Activated CD4-positive, alpha-beta T cell treated with anti-CD3 and anti-CD28 coated beads for 36 hours (primary cell): ENCODE data around the gene MEI1. TPM values are rescaled to one million over a fixed set of nuclear protein-coding genes. Genes with fewer than 3 reads are reported as not detected.
A peak's percentile ranks its signal among the peaks of the same experiment; 100 is the strongest.

Source experiments
- ATAC-seq: fragments of 200-7000 bp; cut with Tn5 transposase; one replicate; pipeline ENCODE4 v1.10.0; 2021; ENCODE audit warnings: mild to moderate bottlenecking, moderate library complexity
- CTCF ChIA-PET: fragments of 350-600 bp; sonication (Branson Sonifier 250); formaldehyde crosslinking; loops from one replicate; lab custom pipeline; 2021; ENCODE audit warnings: antibody characterized with exemption; lab: Charles Lee
- POLR2A ChIA-PET: fragments of 350-600 bp; sonication (Branson Sonifier 250); formaldehyde crosslinking; loops from one replicate; lab custom pipeline; 2021; ENCODE audit warnings: antibody characterized with exemption, inconsistent platforms; lab: Charles Lee
- DNase-seq: peaks from one replicate; pipeline ENCODE4 v3.0.0-alpha.2; 2020
- H3K27ac Mint-ChIP-seq: one replicate; pipeline ENCODE4 v1.8.0; 2021; ENCODE audit warnings: mixed read lengths
- H3K27me3 Mint-ChIP-seq: one replicate; pipeline ENCODE4 v1.8.0; 2021; ENCODE audit warnings: mixed read lengths
- H3K36me3 Mint-ChIP-seq: one replicate; pipeline ENCODE4 v1.8.0; 2021; ENCODE audit warnings: low read depth, mixed read lengths
- H3K4me1 Mint-ChIP-seq: one replicate; pipeline ENCODE4 v1.8.0; 2021; ENCODE audit warnings: mixed read lengths
- H3K4me3 Mint-ChIP-seq: one replicate; pipeline ENCODE4 v1.8.0; 2021; ENCODE audit warnings: mild to moderate bottlenecking, moderate library complexity, mixed read lengths
- H3K9me3 Mint-ChIP-seq: one replicate; pipeline ENCODE4 v1.8.0; 2021; ENCODE audit warnings: low read depth, mixed read lengths
- intact Hi-C, 2 experiments: fragments of 100-400 bp; cut with DNase I in 1 of 2; cut with micrococcal nuclease in 1 of 2; formaldehyde crosslinking; loops; one replicate each; pipeline versions ENCODE4 v1.14.2 to v1.15.1; 2022 to 2024; cut with DNase I, micrococcal nuclease
- total RNA-seq, 2 experiments: library from RNA; stranded (reverse); gene quantifications; one replicate each; pipeline ENCODE4 v1.2.3, GENCODE V29; 2021

Gene MEI1
- total RNA-seq, 2 experiments from 2014 or later = 31.5 to 36.8 TPM

DNA sequence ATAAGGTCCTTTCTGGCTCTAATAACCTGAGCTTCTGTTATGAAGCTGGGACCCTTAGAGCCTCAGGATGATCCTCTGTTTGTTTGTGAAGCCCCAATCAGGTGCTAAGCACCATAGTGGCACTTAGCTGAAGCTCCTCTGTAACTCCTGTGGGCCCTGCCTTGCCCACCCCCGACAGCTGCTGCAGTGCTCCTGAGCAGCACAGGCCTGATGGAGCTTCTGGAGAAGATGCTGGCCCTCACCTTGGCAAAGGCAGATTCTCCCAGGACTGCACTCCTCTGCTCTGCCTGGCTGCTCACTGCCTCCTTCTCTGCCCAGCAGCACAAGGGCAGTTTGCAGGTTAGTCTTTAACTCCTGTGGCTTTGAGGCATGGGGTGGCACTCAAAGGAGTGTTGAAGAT lies 82.2 kb downstream of the MEI1 start:
- Mint-ChIP-seq H3K36me3 (peaks cover 2% of the 10 kb centered on the region), H3K27ac (peak overlapping the region; percentile 98), H3K4me1 (peaks cover 39% of the 10 kb centered on the region), H3K27me3 (no peaks in the 10 kb centered on the region), H3K9me3 (no peaks in the 10 kb centered on the region), H3K4me3 (peak overlapping the region; percentile 81)
- POLR2A ChIA-PET = interaction anchor here (0.6 to 3.5 kb wide), 10 partner anchors 9 to 268 kb away, joined by 3 to 64 read pairs (median 4); partner anchors contain the start of genes CCDC134, CENPM, DESI1 and WBP2NL
- CTCF ChIA-PET = interaction anchor here (0.6 to 5.7 kb wide), 9 partner anchors 9 to 249 kb away, joined by 3 to 63 read pairs (median 5); partner anchors contain the start of gene CCDC134
- DNase-seq (peak; percentile 28), ATAC-seq (peak; percentile 4)
- intact Hi-C loops = loop anchor here (1.0 to 5.0 kb wide), 11 partner anchors 19 to 1076 kb away; partner anchors contain the start of genes CCDC134 (in 2 of the 2), ARFGAP3 (in 1 of the 2), MEI1 (in 1 of the 2) and NAGA (in 1 of the 2)

DNA sequence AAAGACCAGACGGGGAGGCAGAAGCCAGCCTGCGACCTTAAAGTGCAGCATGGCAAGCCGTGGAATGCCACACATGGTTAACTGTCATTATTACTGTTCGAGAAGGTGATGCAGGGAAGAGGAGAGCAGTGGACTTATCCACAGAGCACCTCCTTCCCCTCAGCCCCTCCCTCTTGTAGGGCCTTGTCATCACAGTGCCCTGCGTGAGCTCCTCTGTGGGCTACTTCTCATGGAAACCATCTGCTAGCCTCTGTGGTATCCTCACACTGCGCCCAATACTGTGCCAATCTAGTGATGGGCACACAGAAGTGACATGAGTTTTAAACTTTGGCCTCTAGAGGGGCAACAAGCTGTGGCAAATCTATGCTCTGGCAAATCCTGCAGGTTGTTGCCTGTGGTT lies 83.0 kb downstream of the MEI1 start:
- H3K4me1 Mint-ChIP-seq = peaks cover 44% of the 10 kb centered on the region
- H3K9me3 Mint-ChIP-seq = no peaks in the 10 kb centered on the region
- DNase-seq (peak; percentile 58), ATAC-seq (peak; percentile 28)
- peak overlapping the region; percentile 98 for H3K27ac Mint-ChIP-seq
- no peaks in the 10 kb centered on the region for H3K27me3 Mint-ChIP-seq
- CTCF ChIA-PET = interaction anchor here (0.9 to 5.7 kb wide), 5 partner anchors 10 to 85 kb away, joined by 3 to 63 read pairs (median 6); partner anchors contain the start of gene CCDC134
- peak overlapping the region; percentile 81 for H3K4me3 Mint-ChIP-seq
- intact Hi-C loops = loop anchor here (5.0 kb wide), 4 partner anchors 75 to 1075 kb away; partner anchors contain the start of genes ARFGAP3 (in 1 of the 2), MEI1 (in 1 of the 2), NAGA (in 1 of the 2) and PHETA2 (in 1 of the 2)
- POLR2A ChIA-PET = interaction anchor here (0.5 to 3.5 kb wide), 3 partner anchors 18 to 208 kb away, joined by 4 to 64 read pairs (median 10); partner anchors contain the start of genes CCDC134 and CENPM
- H3K36me3 Mint-ChIP-seq = peaks cover 7% of the 10 kb centered on the region

DNA sequence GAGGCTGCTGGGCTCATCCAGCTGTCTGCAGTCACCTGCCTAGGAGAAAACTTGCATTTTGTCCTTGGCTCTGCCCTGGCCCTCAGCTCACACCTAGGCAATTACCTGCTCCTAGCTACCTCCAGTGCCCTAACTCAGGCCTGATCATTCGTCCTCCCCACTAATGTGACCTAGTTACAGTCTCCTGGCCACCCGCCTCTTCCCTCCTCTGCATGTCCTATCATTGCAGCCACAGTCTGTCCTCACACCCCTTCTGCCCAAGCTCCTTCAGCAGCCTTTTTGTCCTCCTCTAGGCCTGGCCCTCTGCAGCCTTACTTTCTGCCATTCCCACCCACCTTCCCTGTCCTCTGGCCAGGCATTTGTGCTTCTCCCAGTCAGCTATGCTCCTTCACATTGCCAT lies 83.4 kb downstream of the MEI1 start:
- CTCF ChIA-PET = interaction anchor here (0.9 to 5.7 kb wide), 3 partner anchors 15 to 85 kb away, joined by 3 to 63 read pairs (median 3); partner anchors contain the start of gene CCDC134
- ATAC-seq = no peak
- POLR2A ChIA-PET = interaction anchor here (0.5 to 3.5 kb wide), 2 partner anchors 17 to 208 kb away, joined by 4 to 64 read pairs; partner anchors contain the start of gene CCDC134
- DNase-seq = no peak
- Mint-ChIP-seq H3K36me3 (peaks cover 7% of the 10 kb centered on the region), H3K4me1 (peaks cover 44% of the 10 kb centered on the region), H3K9me3 (no peaks in the 10 kb centered on the region), H3K4me3 (peak overlapping the region; percentile 81), H3K27ac (peak overlapping the region; percentile 67), H3K27me3 (no peaks in the 10 kb centered on the region)
- intact Hi-C loops = loop anchor here (5.0 kb wide), 4 partner anchors 75 to 1075 kb away; partner anchors contain the start of genes ARFGAP3 (in 1 of the 2), MEI1 (in 1 of the 2), NAGA (in 1 of the 2) and PHETA2 (in 1 of the 2)

DNA sequence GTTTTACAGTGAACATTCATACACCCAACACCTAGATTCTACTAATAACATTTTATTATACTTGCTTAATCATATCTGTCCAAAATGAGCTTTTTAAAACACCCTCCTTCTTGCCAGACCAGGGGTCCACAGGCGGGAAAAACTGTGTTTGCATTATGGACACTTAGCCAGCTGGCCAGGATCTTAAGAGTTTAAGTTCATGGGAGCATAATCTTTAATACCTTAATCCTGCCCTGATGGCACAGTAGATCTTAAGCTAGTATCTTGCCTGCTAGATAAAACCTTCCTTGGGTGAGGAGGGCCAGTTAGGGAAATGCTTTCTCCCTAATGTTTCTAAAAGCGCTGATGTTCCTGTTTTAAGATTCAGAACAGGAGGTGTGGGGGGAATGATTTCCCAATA lies 88.0 kb downstream of the MEI1 start:
- no peaks in the 10 kb centered on the region for H3K9me3 Mint-ChIP-seq
- H3K27ac Mint-ChIP-seq = no peak overlapping the region
- DNase-seq = no peak
- ATAC-seq = no peak
- no peak overlapping the region for H3K4me3 Mint-ChIP-seq
- H3K36me3 Mint-ChIP-seq = peaks cover 18% of the 10 kb centered on the region
- ChIA-PET CTCF (interaction anchor here (1.0 to 1.5 kb wide), 3 partner anchors 13 to 40 kb away, joined by 3 to 7 read pairs (median 6); partner anchors contain the start of gene CCDC134), POLR2A (interaction anchor here (0.6 to 0.7 kb wide), 2 partner anchors 13 to 74 kb away, joined by 3 read pairs; no protein-coding TSS in a partner anchor)
- intact Hi-C loops = no loop called here
- no peaks in the 10 kb centered on the region for H3K27me3 Mint-ChIP-seq
- peaks cover 18% of the 10 kb centered on the region for H3K4me1 Mint-ChIP-seq

DNA sequence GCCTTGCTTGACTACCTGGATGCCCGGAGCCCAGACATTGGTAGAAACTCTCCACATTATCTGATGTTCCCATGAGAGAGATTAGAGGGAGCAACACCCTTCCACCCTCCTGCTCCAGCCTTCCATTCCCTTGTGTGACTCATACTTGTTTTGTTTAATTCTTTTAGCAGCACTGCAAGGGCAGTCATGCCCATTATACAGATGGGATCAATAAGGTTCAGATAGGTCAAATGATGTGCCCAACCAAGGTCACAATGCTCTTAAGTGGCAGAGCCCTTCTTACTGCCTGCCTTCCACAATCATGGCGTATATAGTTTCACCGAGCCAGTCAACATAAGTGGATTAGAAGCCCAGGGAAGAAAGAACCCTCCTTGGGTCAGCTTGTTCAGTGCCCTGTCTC lies 94.6 kb downstream of the MEI1 start:
- intact Hi-C loops = no loop called here
- Mint-ChIP-seq H3K36me3 (peaks cover 26% of the 10 kb centered on the region), H3K27me3 (no peaks in the 10 kb centered on the region), H3K27ac (no peak overlapping the region), H3K9me3 (no peaks in the 10 kb centered on the region), H3K4me1 (peaks cover under 1% of the 10 kb centered on the region), H3K4me3 (no peak overlapping the region)
- DNase-seq = no peak
- ChIA-PET POLR2A (no interaction called here), CTCF (interaction anchor here (7.7 kb wide), 1 partner anchor 11 kb away, joined by 63 read pairs; no protein-coding TSS in a partner anchor)
- ATAC-seq = no peak

DNA sequence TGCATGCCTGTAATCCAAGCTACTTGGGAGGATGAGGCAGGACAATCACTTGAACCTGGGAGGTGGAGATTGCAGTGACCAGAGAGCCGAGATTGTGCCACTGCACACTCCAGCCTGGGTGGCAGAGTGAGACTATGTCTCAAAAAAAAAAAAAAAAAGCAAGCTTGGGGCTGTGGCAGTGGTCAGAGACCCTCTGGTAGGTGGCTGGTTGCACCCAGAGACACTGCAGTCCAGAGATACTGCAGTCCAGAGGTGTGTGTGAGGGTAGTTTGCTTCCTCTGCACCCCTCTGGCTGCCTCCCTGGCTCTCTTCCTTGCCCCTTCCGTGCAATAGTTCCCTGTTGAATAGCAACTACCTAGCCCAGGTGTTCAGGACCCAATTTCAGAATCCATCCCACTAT lies 99.4 kb downstream of the MEI1 start:
- Mint-ChIP-seq H3K36me3 (peaks cover 19% of the 10 kb centered on the region), H3K27ac (no peak overlapping the region), H3K9me3 (no peaks in the 10 kb centered on the region), H3K4me1 (peaks cover 24% of the 10 kb centered on the region), H3K27me3 (no peaks in the 10 kb centered on the region), H3K4me3 (peak overlapping the region; percentile 91)
- ATAC-seq (no peak), DNase-seq (no peak)
- ChIA-PET POLR2A (interaction anchor here (1.3 to 2.8 kb wide), 2 partner anchors 18 to 64 kb away, joined by 6 to 64 read pairs; no protein-coding TSS in a partner anchor), CTCF (interaction anchor here (1.1 to 7.7 kb wide), 7 partner anchors 16 to 145 kb away, joined by 4 to 63 read pairs (median 6); partner anchors contain the start of genes MEI1 and TNFRSF13C)
- intact Hi-C loops = no loop called here

DNA sequence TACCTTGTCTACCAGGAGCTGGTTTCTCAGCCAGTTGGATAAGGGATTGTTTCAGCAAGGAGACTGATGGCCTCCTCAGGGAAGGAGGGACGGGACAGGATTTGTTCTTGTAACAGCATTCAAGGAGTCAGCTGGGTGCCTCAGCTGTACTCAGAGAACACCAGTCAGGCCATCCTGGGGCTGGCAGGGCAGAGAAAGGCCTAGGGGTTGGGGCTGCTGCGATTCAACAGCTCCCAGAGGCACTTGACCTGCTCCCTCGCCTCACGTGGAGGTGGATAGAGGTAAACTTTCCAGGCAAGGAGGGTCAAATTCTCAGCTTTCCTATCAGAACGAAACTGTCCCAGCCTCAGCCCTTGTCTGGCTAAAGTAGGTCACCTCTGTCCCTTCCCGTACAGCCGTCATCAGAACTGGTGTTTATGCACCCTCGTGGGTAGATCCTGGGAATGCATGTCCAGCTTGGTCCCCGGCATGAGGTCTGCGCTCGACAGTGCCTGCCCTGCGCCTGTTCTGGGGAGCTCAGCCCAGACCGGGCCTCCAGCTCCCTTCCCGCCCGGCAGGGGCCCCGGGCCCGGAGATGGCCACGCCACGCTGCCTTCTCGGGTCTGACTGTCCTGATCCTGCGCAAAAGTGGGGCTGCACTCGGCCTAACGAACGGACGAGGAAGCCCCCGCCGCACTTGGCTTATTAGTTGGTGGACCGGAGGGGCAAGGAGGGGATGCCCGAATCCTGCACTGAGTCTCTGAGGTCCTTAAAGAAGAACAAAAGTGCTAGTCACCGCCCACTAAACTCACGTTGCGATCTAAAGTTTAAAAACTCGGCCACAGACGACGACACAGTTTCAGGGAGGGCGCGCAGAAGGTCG lies 100.4 kb downstream of the MEI1 start:
- Mint-ChIP-seq H3K4me1 (peaks cover 34% of the 10 kb centered on the region), H3K36me3 (peaks cover 14% of the 10 kb centered on the region), H3K27me3 (no peaks in the 10 kb centered on the region), H3K9me3 (no peaks in the 10 kb centered on the region), H3K27ac (peak overlapping the region; percentile 96), H3K4me3 (peak overlapping the region; percentile 91)
- ATAC-seq = peak; percentile 21
- ChIA-PET POLR2A (interaction anchor here (0.5 to 2.8 kb wide), 22 partner anchors 9 to 507 kb away, joined by 3 to 64 read pairs (median 4); partner anchors contain the start of genes CENPM, MEI1, SNU13 and SREBF2), CTCF (interaction anchor here (0.8 to 7.7 kb wide), 16 partner anchors 9 to 281 kb away, joined by 3 to 63 read pairs (median 4); partner anchors contain the start of genes CENPM, MEI1 and TNFRSF13C)
- peak; percentile 42 for DNase-seq
- intact Hi-C loops = loop anchor here (1.0 to 5.0 kb wide), 10 partner anchors 18 to 271 kb away; partner anchors contain the start of genes MEI1 (in 1 of the 2), NAGA (in 1 of the 2) and SNU13 (in 1 of the 2)

DNA sequence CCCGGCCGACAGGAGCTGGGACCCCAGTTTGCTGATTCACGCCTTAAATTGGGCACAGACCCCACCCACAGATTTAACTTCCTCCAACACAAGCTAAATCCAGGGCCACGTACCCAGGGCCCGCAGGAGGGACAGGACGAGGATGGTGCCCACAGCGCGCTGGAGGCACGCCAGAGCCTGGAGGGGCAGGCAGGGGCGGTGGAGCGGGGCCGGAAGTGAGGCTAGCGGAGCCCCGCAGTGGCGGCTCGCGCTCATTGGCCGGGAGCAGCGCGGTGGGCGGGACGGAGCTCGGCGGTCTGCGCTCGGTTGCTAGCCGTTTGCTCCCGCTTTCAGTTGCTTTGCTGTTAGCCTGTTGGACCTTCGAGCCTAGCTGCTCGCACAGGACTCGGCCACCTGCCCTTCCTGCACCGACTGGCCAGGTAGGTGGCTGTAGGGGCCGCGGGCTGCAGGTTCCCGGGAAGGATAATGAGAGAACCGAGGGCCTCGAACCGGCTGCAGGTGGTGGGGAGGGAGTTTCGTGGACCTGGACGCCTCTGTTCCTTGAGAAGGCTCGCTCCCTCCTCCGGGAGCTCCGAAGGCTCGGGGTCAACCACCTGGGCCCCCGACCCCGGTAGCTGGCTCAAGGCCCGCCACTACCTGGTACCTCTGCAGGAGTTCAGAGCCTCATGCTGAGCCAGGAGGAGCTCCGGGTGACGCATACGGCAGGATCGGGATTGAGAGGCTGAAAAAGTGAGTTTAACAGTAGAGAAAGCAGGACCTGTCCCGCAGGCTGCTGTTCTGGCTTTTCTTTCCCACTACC lies 101.2 kb downstream of the MEI1 start, which contains the start of gene CCDC134:
TSS of gene CCDC134 (plus strand) at position 332 of the 799 bp plus-strand sequence. CDS start 8,212 bp downstream, outside the sequence.
- H3K4me1 Mint-ChIP-seq = peaks cover 38% of the 10 kb centered on the region
- intact Hi-C loops = loop anchor here (1.0 to 5.0 kb wide), 10 partner anchors 19 to 270 kb away; partner anchors contain the start of genes MEI1 (in 1 of the 2), NAGA (in 1 of the 2) and SNU13 (in 1 of the 2)
- POLR2A ChIA-PET = interaction anchor here (0.6 to 2.8 kb wide), 21 partner anchors 8 to 815 kb away, joined by 3 to 64 read pairs (median 4); partner anchors contain the start of genes CENPM, MEI1, SNU13 and SREBF2

DNA sequence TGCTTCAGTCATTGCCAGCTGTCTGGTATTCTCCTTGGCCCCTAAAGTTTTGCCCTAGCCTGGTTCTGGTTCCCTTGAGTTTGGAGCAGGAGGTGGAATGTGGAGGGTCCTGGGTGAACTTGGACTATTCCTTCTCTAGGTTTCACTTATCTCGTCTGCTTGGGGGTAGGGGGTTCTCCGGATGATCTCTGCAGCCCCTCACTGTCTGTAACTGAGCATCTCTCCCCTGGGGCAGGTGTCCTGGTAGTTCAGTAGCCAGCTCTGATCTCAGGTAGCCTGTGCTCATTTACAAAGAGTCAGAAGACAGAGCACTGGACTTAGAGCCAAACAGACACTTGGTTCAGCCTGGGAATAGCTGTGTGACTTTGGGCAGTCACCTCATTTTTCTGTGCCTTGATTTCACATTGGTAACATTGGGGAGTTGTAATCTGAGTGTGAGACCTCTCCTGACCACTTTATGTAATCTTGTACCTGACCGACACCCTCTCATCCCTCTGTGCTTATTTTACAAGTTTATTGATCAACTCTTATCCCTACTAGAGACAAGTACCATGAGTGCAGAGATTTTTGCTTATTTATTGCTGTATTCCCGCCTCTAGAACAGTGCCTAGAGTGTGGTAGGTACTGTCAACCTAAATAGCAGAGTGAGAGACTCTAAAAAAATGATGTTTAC lies 102.0 kb downstream of the MEI1 start:
- Mint-ChIP-seq H3K27me3 (no peaks in the 10 kb centered on the region), H3K4me1 (peaks cover 38% of the 10 kb centered on the region), H3K9me3 (no peaks in the 10 kb centered on the region), H3K36me3 (peaks cover 8% of the 10 kb centered on the region), H3K4me3 (peak overlapping the region; percentile 91), H3K27ac (peak overlapping the region; percentile 96)
- ChIA-PET POLR2A (interaction anchor here (0.5 to 2.8 kb wide), 10 partner anchors 20 to 814 kb away, joined by 3 to 64 read pairs (median 4); partner anchors contain the start of genes CENPM and SREBF2), CTCF (interaction anchor here (0.9 to 7.7 kb wide), 10 partner anchors 14 to 639 kb away, joined by 3 to 63 read pairs (median 4); partner anchors contain the start of genes MEI1 and TNFRSF13C)
- no peak for ATAC-seq
- intact Hi-C loops = loop anchor here (2.0 to 5.0 kb wide), 4 partner anchors 54 to 112 kb away; partner anchors contain the start of gene SNU13 (in 1 of the 2)
- no peak for DNase-seq

More for the DNA sequence above, 101.2 kb downstream of the MEI1 start, which contains the start of gene CCDC134:
- Mint-ChIP-seq H3K4me3 (peak within 1 kb of the TSS; percentile 91), H3K9me3 (no peaks in the 10 kb centered on the region), H3K27me3 (no peaks in the 10 kb centered on the region), H3K27ac (peak within 1 kb of the TSS; percentile 96), H3K36me3 (peaks cover 12% of the 10 kb centered on the region)
- ATAC-seq (peak; percentile 98), DNase-seq (peak; percentile 95)
- CTCF ChIA-PET = interaction anchor here (0.6 to 7.7 kb wide), 22 partner anchors 10 to 639 kb away, joined by 3 to 63 read pairs (median 4); partner anchors contain the start of genes CENPM, MEI1 and TNFRSF13C
